DOHH2 (cell line): ENCODE data around the gene SENP1.

Experiments used
- H3F3A ChIP-seq: fragments of 200-600 bp; sonication (generic), shearing (Covaris generic); 2 replicates; pipeline ENCODE4 v1.6.0; 2016; ENCODE audit warnings: antibody characterized with exemption, mild to moderate bottlenecking; ENCODE audit not compliant: control insufficient read depth, insufficient read depth
- H3K27ac ChIP-seq: fragments of 200-600 bp; sonication (generic); 2 replicates; pipeline ENCODE4 v1.5.1; 2014; ENCODE audit warnings: low read depth, mild to moderate bottlenecking, low read length, moderate library complexity
- H3K27me3 ChIP-seq: fragments of 200-600 bp; sonication (generic); 2 replicates; pipeline ENCODE4 v1.6.1; 2014; ENCODE audit warnings: mild to moderate bottlenecking, low read length, mixed read lengths; ENCODE audit not compliant: control insufficient read depth
- H3K36me3 ChIP-seq: fragments of 200-600 bp; sonication (generic); 2 replicates; pipeline ENCODE4 v1.6.1; 2014; ENCODE audit warnings: mild to moderate bottlenecking, low read length, moderate library complexity, mixed read lengths; ENCODE audit not compliant: control insufficient read depth
- H3K4me1 ChIP-seq: fragments of 200-600 bp; sonication (generic); 2 replicates; pipeline ENCODE4 v1.6.1; 2014; ENCODE audit warnings: mild to moderate bottlenecking, low read length, mixed read lengths; ENCODE audit not compliant: control insufficient read depth
- H3K4me2 ChIP-seq: fragments of 200-600 bp; sonication (generic); 2 replicates; pipeline ENCODE4 v1.6.0; 2014; ENCODE audit warnings: mild to moderate bottlenecking, low read length, moderate library complexity
- H3K4me3 ChIP-seq: fragments of 200-600 bp; sonication (generic); 2 replicates; pipeline ENCODE4 v1.5.1; 2014; ENCODE audit warnings: mild to moderate bottlenecking, low read length, mixed read lengths
- H3K79me2 ChIP-seq: fragments of 200-600 bp; sonication (generic); 2 replicates; pipeline ENCODE4 v1.6.1; 2014; ENCODE audit warnings: mild to moderate bottlenecking, low read length, mixed read lengths; ENCODE audit not compliant: control insufficient read depth
- H3K9me2 ChIP-seq: fragments of 200-600 bp; sonication (generic); replicated peaks from 2 replicates; pipeline ENCODE4 v1.6.1; 2014; ENCODE audit warnings: mild to moderate bottlenecking, low read length, mixed read lengths; ENCODE audit not compliant: control insufficient read depth
- H3K9me3 ChIP-seq: fragments of 200-600 bp; sonication (generic); 2 replicates; pipeline ENCODE4 v1.6.1; 2014; ENCODE audit warnings: antibody characterized with exemption, low read length, mixed read lengths; ENCODE audit not compliant: control insufficient read depth, insufficient read depth
- H4K20me1 ChIP-seq: fragments of 200-600 bp; sonication (generic); 2 replicates; pipeline ENCODE4 v1.6.0; 2014; ENCODE audit warnings: low read depth, mild to moderate bottlenecking, antibody characterized with exemption, low read length, moderate library complexity; ENCODE audit not compliant: control insufficient read depth, insufficient read depth
- CTCF ChIP-seq: fragments of 200-600 bp; sonication (generic); IDR thresholded peaks from one replicate; pipeline ENCODE4 v1.5.1; 2014; ENCODE audit warnings: antibody characterized with exemption, mild to moderate bottlenecking, low read depth, low read length; ENCODE audit not compliant: poor library complexity, severe bottlenecking
- EZH2phosphoT487 ChIP-seq: fragments of 200-600 bp; sonication (generic); IDR thresholded peaks from 2 replicates; pipeline ENCODE4 v1.6.1; 2017; ENCODE audit warnings: borderline replicate concordance, mild to moderate bottlenecking, antibody characterized with exemption, low read length, moderate library complexity, mixed read lengths

Gene SENP1

GRCh38 chr12:48109424-48109823, 3.5 kb upstream of the SENP1 start:
- Histone ChIP-seq H3K9me3 (no peaks in the 10 kb centered on the region), H3K4me1 (peaks cover 24% of the 10 kb centered on the region), H3K4me3 (no peak overlapping the region), H4K20me1 (no peaks in the 10 kb centered on the region), H3K27ac (no peak overlapping the region), H3K9me2 (no peaks in the 10 kb centered on the region), H3K36me3 (peaks cover 12% of the 10 kb centered on the region), H3F3A (peaks cover 21% of the 10 kb centered on the region), H3K79me2 (peaks cover 28% of the 10 kb centered on the region), H3K27me3 (no peaks in the 10 kb centered on the region), H3K4me2 (no peak overlapping the region)
- TF ChIP-seq CTCF = no peak
- no peak for TF ChIP-seq EZH2phosphoT487

GRCh38 chr12:48106681-48107613, 1.1 kb upstream of the SENP1 start:
- Histone ChIP-seq H3K4me3 (peak overlapping the region; percentile 94), H3K4me1 (peaks cover 43% of the 10 kb centered on the region), H3F3A (peaks cover 21% of the 10 kb centered on the region), H3K27ac (peak overlapping the region; percentile 94), H3K4me2 (peak overlapping the region; percentile 98), H3K36me3 (peaks cover 12% of the 10 kb centered on the region), H3K27me3 (no peaks in the 10 kb centered on the region), H4K20me1 (no peaks in the 10 kb centered on the region), H3K79me2 (peaks cover 52% of the 10 kb centered on the region), H3K9me2 (no peaks in the 10 kb centered on the region), H3K9me3 (no peaks in the 10 kb centered on the region)
- no peak for TF ChIP-seq CTCF
- no peak for TF ChIP-seq EZH2phosphoT487

GRCh38 chr12:48105321-48105866, 485 bp downstream of the SENP1 start:
- peaks cover 16% of the 10 kb centered on the region for H3K36me3 ChIP-seq
- H3K9me3 ChIP-seq = no peaks in the 10 kb centered on the region
- H3K27ac ChIP-seq = peak overlapping the region; percentile 94
- peak overlapping the region; percentile 98 for H3K4me2 ChIP-seq
- peaks cover 21% of the 10 kb centered on the region for H3F3A ChIP-seq
- peak overlapping the region; percentile 94 for H3K4me3 ChIP-seq
- H3K27me3 ChIP-seq = no peaks in the 10 kb centered on the region
- no peak for TF ChIP-seq EZH2phosphoT487
- TF ChIP-seq CTCF = no peak
- no peaks in the 10 kb centered on the region for H3K9me2 ChIP-seq
- peaks cover 49% of the 10 kb centered on the region for H3K4me1 ChIP-seq
- H4K20me1 ChIP-seq = no peaks in the 10 kb centered on the region
- peaks cover 68% of the 10 kb centered on the region for H3K79me2 ChIP-seq
